Immature natural killer cell (primary cell): ENCODE measurements around the gene SYT7. TPM values are rescaled to one million over a fixed set of nuclear protein-coding genes. Genes with fewer than 3 reads are reported as not detected.
A peak's percentile ranks its signal among the peaks of the same experiment; 100 is the strongest.
"Not testable (repeated sequence)": the region's sequence is repeated elsewhere in the genome, so short reads cannot be mapped to it uniquely, and the experiment has no call there.

Experiments
- DNase-seq, 3 donors: peaks; one replicate each; pipeline ENCODE4 v3.0.0; 2022; ENCODE audit warnings: mixed read lengths in 1 of 3
- H3K27ac Mint-ChIP-seq, 6 donors: one replicate each; pipeline ENCODE4 v1.8.0; 2020; ENCODE audit warnings: mixed read lengths in 6 of 6, mild to moderate bottlenecking in 5 of 6, inconsistent platforms in 4 of 6, moderate library complexity in 3 of 6
- H3K27me3 Mint-ChIP-seq, 3 donors: one replicate each; pipeline ENCODE4 v1.8.0; 2020 to 2021; ENCODE audit warnings: low read depth in 3 of 3, mild to moderate bottlenecking in 3 of 3, mixed read lengths in 3 of 3, moderate library complexity in 3 of 3, inconsistent platforms in 1 of 3
- H3K36me3 Mint-ChIP-seq, 3 donors: one replicate each; pipeline ENCODE4 v1.8.0; 2020; ENCODE audit warnings: mixed read lengths in 3 of 3, inconsistent platforms in 2 of 3, mild to moderate bottlenecking in 2 of 3
- H3K4me1 Mint-ChIP-seq, 2 donors: one replicate each; pipeline ENCODE4 v1.8.0; 2020; ENCODE audit warnings: inconsistent platforms in 2 of 2, mild to moderate bottlenecking in 2 of 2, mixed read lengths in 2 of 2, moderate library complexity in 1 of 2
- H3K4me3 Mint-ChIP-seq, 5 donors: one replicate each; pipeline ENCODE4 v1.8.0; 2020; ENCODE audit warnings: mild to moderate bottlenecking in 5 of 5, mixed read lengths in 5 of 5, inconsistent platforms in 3 of 5, moderate library complexity in 3 of 5
- H3K9me3 Mint-ChIP-seq, 6 donors: one replicate each; pipeline ENCODE4 v1.8.0; 2020; ENCODE audit warnings: mild to moderate bottlenecking in 6 of 6, mixed read lengths in 6 of 6, inconsistent platforms in 4 of 6, moderate library complexity in 3 of 6
- polyA plus RNA-seq, 3 donors: library from polyadenylated mRNA; unstranded; fragments of 300-500 nt; fragmentation: Illumina TruSeq; gene quantifications; one replicate each; pipeline ENCODE4 v1.2.3, GENCODE V29; 2021

SYT7 gene
- polyA plus RNA-seq, 3 donors from 2014 or later = not detected

- Mint-ChIP-seq H3K9me3 (no peaks in the 10 kb centered on the region), H3K4me3 (no peak overlapping the region), H3K36me3 (peaks cover 0 to 4% (median 3%) of the 10 kb centered on the region in 3 donors), H3K27ac (peak overlapping the region in 1 of 6 donors; percentile 71), H3K4me1 (no peaks in the 10 kb centered on the region), H3K27me3 (peaks cover 0 to 3% (median 2%) of the 10 kb centered on the region in 3 donors)
- DNase-seq = no peak
Observed at GRCh38 chr11:61486011-61486620, 94.8 kb downstream of the SYT7 start.

GRCh38 chr11:61485080-61485479 is 95.8 kb downstream of the SYT7 start:
- Mint-ChIP-seq H3K4me3 (no peak overlapping the region), H3K27me3 (peaks cover 0 to 3% (median 2%) of the 10 kb centered on the region in 3 donors), H3K9me3 (no peaks in the 10 kb centered on the region), H3K36me3 (peaks cover 0 to 4% (median 3%) of the 10 kb centered on the region in 3 donors), H3K27ac (no peak overlapping the region), H3K4me1 (no peaks in the 10 kb centered on the region)
- no peak for DNase-seq

GRCh38 chr11:61484541-61484940 is 96.3 kb downstream of the SYT7 start:
- DNase-seq = no peak
- Mint-ChIP-seq H3K4me3 (no peak overlapping the region), H3K9me3 (no peaks in the 10 kb centered on the region), H3K4me1 (no peaks in the 10 kb centered on the region), H3K27me3 (peaks cover 0 to 3% (median 2%) of the 10 kb centered on the region in 3 donors), H3K27ac (no peak overlapping the region), H3K36me3 (peaks cover 0 to 4% (median 3%) of the 10 kb centered on the region in 3 donors)

- Mint-ChIP-seq H3K36me3 (peaks cover 0 to 4% (median 3%) of the 10 kb centered on the region in 3 donors), H3K27me3 (peaks cover 0 to 3% (median 2%) of the 10 kb centered on the region in 3 donors), H3K4me3 (no peak overlapping the region), H3K9me3 (no peaks in the 10 kb centered on the region), H3K27ac (no peak overlapping the region), H3K4me1 (peaks cover 6% of the 10 kb centered on the region in 2 donors)
- DNase-seq = no peak
Observed at GRCh38 chr11:61482513-61482912, 98.4 kb downstream of the SYT7 start.

- Mint-ChIP-seq H3K36me3 (no peaks in the 10 kb centered on the region), H3K9me3 (no peaks in the 10 kb centered on the region), H3K27me3 (peaks cover 0 to 3% (median 2%) of the 10 kb centered on the region in 3 donors), H3K27ac (no peak overlapping the region), H3K4me1 (peaks cover 6 to 7% of the 10 kb centered on the region in 2 donors), H3K4me3 (no peak overlapping the region)
- no peak for DNase-seq
Observed at GRCh38 chr11:61481806-61482205, 99.1 kb downstream of the SYT7 start.

- Mint-ChIP-seq H3K36me3 (no peaks in the 10 kb centered on the region), H3K27me3 (peaks cover 0 to 2% (median 1%) of the 10 kb centered on the region in 3 donors), H3K4me1 (peaks cover 6 to 7% of the 10 kb centered on the region in 2 donors), H3K27ac (peak overlapping the region in 1 of 6 donors; percentile 11), H3K4me3 (no peak overlapping the region), H3K9me3 (no peaks in the 10 kb centered on the region)
- no peak for DNase-seq
Observed at GRCh38 chr11:61480994-61481335, 99.9 kb downstream of the SYT7 start.

GRCh38 chr11:61480261-61480993 is 100.4 kb downstream of the SYT7 start:
- Mint-ChIP-seq H3K9me3 (no peaks in the 10 kb centered on the region), H3K4me1 (peaks cover 6 to 7% of the 10 kb centered on the region in 2 donors), H3K27me3 (peaks cover 0 to 2% (median 1%) of the 10 kb centered on the region in 3 donors), H3K4me3 (no peak overlapping the region), H3K36me3 (no peaks in the 10 kb centered on the region), H3K27ac (peak overlapping the region in 1 of 6 donors; percentile 11)
- DNase-seq = no peak

GRCh38 chr11:61479360-61480058 is 101.4 kb downstream of the SYT7 start:
- not testable (repeated sequence) for H3K36me3 Mint-ChIP-seq, H3K4me3 Mint-ChIP-seq, H3K4me1 Mint-ChIP-seq, H3K9me3 Mint-ChIP-seq, DNase-seq, H3K27me3 Mint-ChIP-seq, H3K27ac Mint-ChIP-seq

- H3K4me3 Mint-ChIP-seq = no peak overlapping the region
- DNase-seq = peak; percentile 35 to 45 (median 36)
- no peaks in the 10 kb centered on the region for H3K9me3 Mint-ChIP-seq
- peaks cover 0 to 5% (median 0%) of the 10 kb centered on the region in 3 donors for H3K27me3 Mint-ChIP-seq
- H3K36me3 Mint-ChIP-seq = peaks cover 7 to 12% (median 8%) of the 10 kb centered on the region in 3 donors
- H3K27ac Mint-ChIP-seq = no peak overlapping the region
- peaks cover 6 to 7% of the 10 kb centered on the region in 2 donors for H3K4me1 Mint-ChIP-seq
Observed at GRCh38 chr11:61477727-61478148, 103.1 kb downstream of the SYT7 start.

- no peak overlapping the region for H3K4me3 Mint-ChIP-seq
- no peak for DNase-seq
- no peak overlapping the region for H3K27ac Mint-ChIP-seq
- H3K36me3 Mint-ChIP-seq = peaks cover 8 to 14% (median 10%) of the 10 kb centered on the region in 3 donors
- H3K4me1 Mint-ChIP-seq = peaks cover 6 to 7% of the 10 kb centered on the region in 2 donors
- no peaks in the 10 kb centered on the region for H3K9me3 Mint-ChIP-seq
- peaks cover 0 to 3% (median 0%) of the 10 kb centered on the region in 3 donors for H3K27me3 Mint-ChIP-seq
Observed at GRCh38 chr11:61477126-61477525, 103.8 kb downstream of the SYT7 start.

GRCh38 chr11:61476371-61476770 is 104.5 kb downstream of the SYT7 start:
- peaks cover 8 to 14% (median 10%) of the 10 kb centered on the region in 3 donors for H3K36me3 Mint-ChIP-seq
- DNase-seq = no peak
- H3K4me3 Mint-ChIP-seq = no peak overlapping the region
- no peak overlapping the region for H3K27ac Mint-ChIP-seq
- H3K9me3 Mint-ChIP-seq = no peaks in the 10 kb centered on the region
- H3K4me1 Mint-ChIP-seq = peaks cover 6 to 7% of the 10 kb centered on the region in 2 donors
- H3K27me3 Mint-ChIP-seq = peaks cover 0 to 3% (median 0%) of the 10 kb centered on the region in 3 donors

- no peak overlapping the region for H3K4me3 Mint-ChIP-seq
- H3K27me3 Mint-ChIP-seq = peaks cover 0 to 3% (median 0%) of the 10 kb centered on the region in 3 donors
- peaks cover 6 to 7% of the 10 kb centered on the region in 2 donors for H3K4me1 Mint-ChIP-seq
- DNase-seq = no peak
- no peak overlapping the region for H3K27ac Mint-ChIP-seq
- H3K36me3 Mint-ChIP-seq = peaks cover 10 to 19% (median 14%) of the 10 kb centered on the region in 3 donors
- no peaks in the 10 kb centered on the region for H3K9me3 Mint-ChIP-seq
Observed at GRCh38 chr11:61475433-61475832, 105.4 kb downstream of the SYT7 start.

GRCh38 chr11:61474013-61474643 is 106.7 kb downstream of the SYT7 start:
- no peak for DNase-seq
- Mint-ChIP-seq H3K27ac (peak overlapping the region in 1 of 6 donors; percentile 31), H3K4me3 (no peak overlapping the region), H3K27me3 (peaks cover 0 to 3% (median 0%) of the 10 kb centered on the region in 3 donors), H3K9me3 (no peaks in the 10 kb centered on the region), H3K36me3 (peaks cover 10 to 23% (median 14%) of the 10 kb centered on the region in 3 donors), H3K4me1 (peaks cover 6 to 7% of the 10 kb centered on the region in 2 donors)
